Fibroblast of peridontal ligament (primary cell): Measurements from ENCODE around the gene AP1B1.
A peak's percentile ranks its signal among the peaks of the same experiment; 100 is the strongest.
"Not testable (repeated sequence)": the region's sequence is repeated elsewhere in the genome, so short reads cannot be mapped to it uniquely, and the experiment has no call there.

Experiments
- DNase-seq: peaks from one replicate; pipeline ENCODE4 v3.0.0-alpha.2; 2010; ENCODE audit errors: extremely low read depth

Gene AP1B1

DNA sequence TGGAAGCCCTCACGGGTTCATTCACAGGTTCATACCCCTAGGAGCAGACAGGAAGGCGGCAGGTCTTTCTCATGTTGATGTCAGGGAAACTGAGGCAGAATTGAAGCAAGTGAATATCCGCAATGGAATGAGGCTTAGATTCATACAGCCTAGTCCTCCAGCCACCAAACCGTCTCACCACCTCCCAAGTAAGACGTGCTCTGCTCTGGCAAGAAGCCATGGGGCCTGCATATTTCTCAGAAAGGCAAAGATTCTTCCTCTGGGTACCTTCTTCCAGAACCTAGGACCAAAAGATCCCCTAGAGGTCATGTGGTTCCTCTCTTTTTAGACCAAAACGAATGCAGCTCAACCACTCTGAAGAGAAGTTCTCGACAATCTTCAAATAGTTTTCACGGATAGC lies 1.7 kb downstream of the AP1B1 start:
- no peak for DNase-seq

DNA sequence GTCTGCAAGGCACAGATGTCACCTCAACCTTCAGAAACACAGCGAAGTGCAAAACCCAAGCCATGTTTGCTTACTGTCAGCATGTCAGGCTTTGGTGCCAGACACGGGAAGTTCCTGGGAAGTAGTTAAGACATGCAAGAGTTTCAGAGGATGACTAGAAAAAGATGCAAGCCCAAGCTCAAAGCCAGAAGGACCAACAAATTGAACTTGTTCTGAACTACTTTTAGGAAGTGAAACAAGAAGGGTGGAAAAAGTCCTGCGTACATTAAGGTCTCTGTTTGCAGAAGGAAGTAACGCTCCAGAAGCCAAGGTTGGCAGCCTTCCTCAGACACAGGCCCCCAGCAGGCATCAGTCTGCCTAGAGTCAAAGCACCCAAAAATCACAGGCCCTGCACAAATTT lies 2.6 kb downstream of the AP1B1 start:
- no peak for DNase-seq

DNA sequence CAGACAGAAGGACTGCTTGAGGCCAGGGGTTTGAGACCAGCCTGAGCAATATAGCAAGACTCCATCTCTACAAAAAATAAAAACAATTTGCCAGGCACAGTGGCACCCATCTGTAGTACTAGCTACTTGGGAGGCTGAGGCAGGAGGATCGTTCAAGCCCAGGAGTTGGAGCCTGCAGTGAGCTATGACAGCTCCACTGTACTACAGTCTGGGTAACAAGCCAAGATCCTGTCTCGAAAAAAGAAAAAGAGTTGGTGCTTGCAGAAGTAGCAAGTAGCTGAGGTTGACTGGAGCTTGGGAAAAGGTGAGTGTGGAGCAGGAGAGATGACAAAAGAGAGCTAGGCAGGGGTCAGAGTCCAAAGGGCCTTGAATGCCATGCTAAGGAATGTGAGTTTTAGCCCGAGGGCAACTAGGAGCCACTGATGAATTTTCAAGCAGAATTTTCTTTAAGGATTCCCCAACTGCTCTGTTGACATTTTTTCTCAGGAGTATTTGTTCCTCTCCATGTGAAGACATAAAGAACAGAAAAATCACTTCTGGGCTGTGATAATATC lies 3.1 kb downstream of the AP1B1 start:
- DNase-seq, result no peak

GRCh38 chr22:29383740-29384139 lies 4.6 kb downstream of the AP1B1 start:
- no peak for DNase-seq

DNA sequence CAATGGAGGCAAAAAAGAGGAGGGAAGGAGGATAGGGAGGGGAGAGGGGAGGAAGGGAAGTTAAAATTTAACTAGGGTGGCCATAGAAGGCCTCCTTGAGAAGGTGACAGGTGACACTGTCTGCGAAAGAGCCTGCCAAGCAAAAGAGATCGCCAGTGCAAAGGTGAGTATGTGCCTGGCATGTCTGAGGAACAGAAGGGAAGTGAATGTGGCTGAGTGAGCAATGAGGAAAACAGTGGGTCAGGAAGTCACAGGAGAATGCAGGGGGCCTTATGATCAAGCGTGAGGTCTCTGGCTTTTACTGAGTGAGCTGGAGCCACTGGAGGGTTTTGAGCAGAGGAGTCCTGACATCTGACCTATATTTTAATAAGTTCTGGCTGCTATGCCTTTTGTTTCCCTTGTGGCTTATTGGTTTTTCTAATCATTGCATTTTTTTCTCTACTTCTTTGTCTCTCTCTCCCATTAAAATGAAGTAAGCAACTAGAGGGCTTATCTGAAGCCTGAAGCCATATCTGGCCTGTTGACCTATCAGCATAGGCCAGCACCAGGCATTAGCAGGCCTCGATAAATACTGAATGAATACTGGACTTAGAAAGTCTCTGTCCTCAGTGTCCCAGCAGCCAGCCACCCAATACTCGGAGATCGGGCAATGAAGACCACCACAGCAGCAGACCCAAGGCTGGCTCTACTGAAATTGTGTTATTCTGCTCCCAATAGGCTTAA lies 5.6 kb downstream of the AP1B1 start:
- no peak for DNase-seq

- no peak for DNase-seq
Measured at GRCh38 chr22:29380856-29381255, 7.5 kb downstream of the AP1B1 start.

DNA sequence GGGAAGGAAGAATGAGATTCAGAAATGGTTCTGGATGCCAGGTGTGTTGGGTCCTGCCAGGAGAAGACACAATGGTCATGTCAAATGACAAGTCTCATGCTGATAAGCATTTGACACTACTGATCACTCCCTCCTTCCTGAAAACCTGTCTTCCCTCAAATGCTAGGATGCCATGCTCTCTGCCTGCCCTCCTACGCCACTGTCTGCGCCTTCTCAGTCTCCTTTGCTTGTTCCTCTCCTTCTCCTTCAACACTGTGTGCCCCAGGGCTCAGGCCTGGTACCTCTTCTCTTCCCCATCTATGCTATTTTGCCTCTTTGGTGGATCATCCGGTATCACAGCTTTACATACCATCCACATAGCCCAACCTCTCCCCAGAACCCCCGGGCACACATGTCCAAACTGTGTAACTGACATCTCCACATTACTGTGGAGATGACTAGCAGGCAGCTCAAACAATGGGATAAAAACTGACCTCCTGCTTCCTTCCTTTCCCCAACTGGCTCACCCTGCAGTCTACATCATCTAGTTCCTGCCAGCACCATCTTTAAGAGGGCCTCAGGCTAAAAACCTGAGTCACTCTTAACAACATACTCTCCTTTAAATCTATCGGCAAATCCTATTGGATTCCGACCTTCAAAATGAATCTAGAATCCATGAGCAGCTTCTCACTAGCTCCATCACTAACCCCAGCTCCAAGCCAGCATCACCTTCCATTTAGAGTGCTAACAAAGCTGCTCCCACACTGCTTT lies 8.2 kb downstream of the AP1B1 start:
- DNase-seq, result no peak

DNA sequence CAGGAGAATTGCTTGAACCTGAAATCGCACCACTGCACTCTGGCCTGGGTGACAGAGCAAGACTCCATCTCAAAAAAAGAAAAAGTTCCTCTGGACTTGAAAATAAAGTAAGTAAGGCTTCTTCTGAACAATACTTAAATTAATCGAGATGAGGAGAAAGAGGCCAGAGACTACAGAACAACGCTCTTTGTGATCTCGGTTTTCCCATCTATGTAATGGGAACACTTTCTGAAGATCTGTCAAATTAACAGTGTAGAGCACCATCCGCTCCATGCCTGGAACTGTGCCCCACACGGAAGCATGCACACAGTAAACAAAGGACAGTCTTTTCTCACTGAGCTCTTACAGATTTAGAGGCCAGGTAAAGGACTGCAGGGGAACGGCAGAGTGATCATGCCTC lies 9.1 kb downstream of the AP1B1 start:
- DNase-seq, result no peak

- no peak for DNase-seq
Measured at GRCh38 chr22:29377979-29378378, 10.4 kb downstream of the AP1B1 start.

GRCh38 chr22:29376705-29377104 lies 11.7 kb downstream of the AP1B1 start:
- DNase-seq, result not testable (repeated sequence)

DNA sequence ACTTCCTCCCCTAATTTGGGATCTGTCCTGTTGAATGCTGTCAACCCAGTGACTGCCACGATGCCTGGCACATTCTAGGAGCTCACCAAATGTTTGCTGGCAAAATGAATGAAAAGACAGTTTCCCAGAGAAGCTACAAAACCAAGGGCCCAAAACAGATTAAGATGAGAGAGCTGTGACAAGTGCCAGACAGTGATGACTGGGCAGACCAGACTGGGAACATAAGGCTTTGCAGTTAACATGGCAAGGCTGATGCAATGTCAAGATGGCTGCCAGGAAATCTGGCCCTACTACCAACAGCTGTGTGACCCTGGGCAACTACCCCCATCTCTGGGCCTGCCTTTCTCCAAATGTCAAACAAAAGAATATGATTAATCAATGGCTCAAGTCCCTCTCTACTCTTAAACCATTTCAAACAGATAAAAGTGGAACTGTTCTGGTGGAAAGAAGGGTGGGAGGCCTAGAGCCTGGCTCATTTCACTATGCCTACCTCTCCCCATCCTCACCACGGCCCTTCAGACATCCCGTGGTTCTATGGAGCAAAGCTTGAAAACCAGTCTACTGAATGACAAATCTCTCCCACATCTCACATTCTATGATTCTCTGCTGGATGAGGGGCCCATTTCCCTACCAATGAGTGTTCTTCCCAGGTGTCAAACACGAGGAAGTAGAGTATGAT lies 12.8 kb downstream of the AP1B1 start:
- peak; percentile 22 for DNase-seq

DNA sequence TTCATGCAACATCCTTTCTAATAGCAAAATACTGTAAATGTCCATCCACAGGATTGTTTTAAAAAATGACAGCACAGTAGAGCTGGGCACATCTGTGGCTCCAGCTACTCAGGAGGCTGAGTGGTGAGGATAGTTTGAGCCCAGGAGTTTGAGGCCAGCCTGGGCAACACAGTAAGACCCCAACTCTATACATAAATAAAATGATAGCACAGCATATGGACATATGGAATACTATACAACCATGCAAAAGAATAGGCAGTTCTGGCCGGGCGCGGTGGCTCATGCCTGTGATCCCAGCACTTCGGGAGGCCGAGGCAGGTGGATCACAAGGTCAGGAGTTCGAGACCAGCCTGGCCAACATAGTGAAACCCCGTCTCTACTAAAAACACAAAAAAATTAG lies 13.6 kb downstream of the AP1B1 start:
- DNase-seq, result not testable (repeated sequence)

DNA sequence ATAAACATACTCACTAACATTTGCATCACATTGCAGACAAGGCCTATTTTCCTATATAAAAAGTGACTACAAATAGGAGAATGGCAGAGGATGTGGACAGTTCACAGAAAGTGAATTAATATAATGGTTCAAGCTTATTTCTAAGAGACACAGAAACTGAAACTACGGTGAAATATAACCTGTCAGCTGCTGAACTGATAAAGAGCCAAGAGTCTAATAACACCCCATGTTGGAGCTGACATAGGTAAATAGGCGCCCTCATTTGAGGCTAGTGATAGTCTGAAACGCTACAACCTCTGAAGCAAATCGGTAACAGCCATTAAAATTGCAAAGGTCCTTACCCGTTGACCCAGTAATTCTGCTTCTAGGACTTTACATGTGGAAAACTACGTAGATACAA lies 14.0 kb downstream of the AP1B1 start:
- DNase-seq, result no peak

DNA sequence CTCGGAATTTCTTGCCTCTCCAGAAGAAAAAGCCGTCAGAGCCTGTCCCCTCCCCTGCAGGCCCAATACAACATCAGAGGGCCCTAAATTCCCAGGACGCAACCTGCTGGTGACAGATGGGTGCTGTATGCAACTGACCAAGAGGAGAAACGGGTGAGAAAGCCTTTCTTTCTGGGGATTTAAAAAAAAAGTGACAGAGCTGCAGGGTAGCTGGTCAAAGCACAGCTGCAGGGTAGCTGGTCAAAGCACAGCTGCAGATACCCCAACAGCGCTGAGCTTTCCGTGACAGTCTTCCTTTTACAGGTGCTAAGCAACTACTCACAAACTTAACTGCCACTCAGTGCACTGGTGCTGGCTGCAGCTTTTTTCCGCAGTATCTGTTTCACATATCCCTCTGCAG lies 17.8 kb downstream of the AP1B1 start:
- DNase-seq, result no peak

GRCh38 chr22:29369460-29369859 lies 18.9 kb downstream of the AP1B1 start:
- peak; percentile 59 for DNase-seq

DNA sequence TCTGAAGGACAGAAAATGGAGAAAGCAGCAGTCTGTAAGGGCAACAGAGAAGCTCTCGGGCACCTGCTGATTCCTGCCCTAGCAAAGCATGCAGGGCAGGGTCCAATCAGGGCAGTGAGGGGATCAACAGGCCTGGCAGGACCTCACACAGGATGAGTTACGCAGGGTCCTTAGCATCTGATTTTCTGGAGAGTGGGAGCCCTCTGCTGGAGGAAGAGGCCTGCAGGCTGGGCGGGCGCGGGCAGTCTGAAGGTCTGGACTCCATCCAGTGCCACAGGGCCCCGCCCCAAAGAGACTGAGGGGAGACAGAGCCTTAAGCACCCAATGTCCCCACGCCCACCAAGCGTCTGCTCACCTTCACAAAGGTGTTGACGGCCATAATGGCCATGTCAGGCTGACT lies 28.9 kb downstream of the AP1B1 start:
- DNase-seq, result peak; percentile 51

DNA sequence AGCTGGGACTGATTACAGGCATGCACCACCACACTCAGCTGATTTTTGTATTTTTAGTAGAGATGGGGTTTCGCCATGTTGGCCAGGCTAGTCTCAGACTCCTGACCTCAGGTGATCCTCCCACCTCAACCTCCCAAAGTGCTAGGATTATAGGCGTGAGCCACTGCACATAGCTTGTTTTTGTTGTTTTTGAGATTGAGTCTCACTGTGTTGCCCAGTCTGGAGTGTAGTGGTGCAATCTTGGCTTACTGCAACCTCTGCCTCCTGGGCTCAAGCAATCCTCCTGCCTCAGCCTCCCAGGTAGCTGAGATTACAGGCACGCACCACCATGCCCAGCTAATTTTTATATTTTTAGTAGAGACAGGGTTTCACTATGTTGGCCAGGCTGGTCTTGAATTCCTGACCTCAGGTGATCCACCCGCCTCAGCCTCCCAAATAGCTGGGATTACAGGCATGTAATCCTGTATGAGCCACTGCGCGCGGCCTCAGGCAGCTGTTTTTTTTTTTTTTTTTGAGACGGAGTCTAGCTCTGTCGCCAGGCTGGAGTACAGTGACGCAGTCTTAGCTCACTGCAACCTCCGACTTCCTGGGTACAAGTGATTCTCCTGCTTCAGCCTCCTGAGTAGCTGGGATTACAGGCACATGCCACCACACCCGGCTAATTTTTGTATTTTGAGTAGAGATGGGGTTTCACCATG lies 31.0 kb downstream of the AP1B1 start:
- not testable (repeated sequence) for DNase-seq

- DNase-seq, result no peak
Measured at GRCh38 chr22:29353860-29354259, 34.5 kb downstream of the AP1B1 start.

GRCh38 chr22:29353286-29353685 lies 35.1 kb downstream of the AP1B1 start:
- no peak for DNase-seq

- DNase-seq, result no peak
Measured at GRCh38 chr22:29352778-29353177, 35.6 kb downstream of the AP1B1 start.

GRCh38 chr22:29351891-29352290 lies 36.5 kb downstream of the AP1B1 start:
- no peak for DNase-seq

DNA sequence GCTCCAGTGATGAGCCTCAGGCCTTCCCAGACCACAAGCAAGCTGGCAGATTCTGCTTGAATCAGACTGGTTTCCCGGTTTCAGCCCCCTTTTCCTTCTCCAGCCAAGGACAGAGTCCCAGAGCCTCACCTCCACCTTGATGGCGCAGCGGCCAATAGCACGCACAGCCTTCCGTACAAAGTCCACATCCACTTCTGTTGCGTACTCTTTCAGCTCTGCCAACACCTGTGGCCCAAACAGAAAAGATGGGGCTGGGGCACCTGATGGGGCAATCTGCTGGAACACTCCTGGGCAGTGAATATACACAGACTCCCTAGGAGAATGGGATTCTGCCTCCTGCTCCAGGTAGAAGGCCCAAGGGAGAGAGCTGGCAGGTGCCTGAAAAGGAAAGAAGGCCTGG lies 37.3 kb downstream of the AP1B1 start:
- DNase-seq, result no peak
